ENCODE results near the gene NMNAT2. TPM values are rescaled to one million over a fixed set of nuclear protein-coding genes. Genes with fewer than 3 reads are reported as not detected.
A peak's percentile ranks its signal among the peaks of the same experiment; 100 is the strongest.

Gene NMNAT2
- total RNA-seq, 1 donor from 2014 or later = 0.50 TPM

- Histone ChIP-seq H2AFZ (ENCODE audit: low read depth, low read length) (no peak overlapping the region), H3K4me3 (ENCODE audit: insufficient read depth, low read depth, low read length) (no peak overlapping the region), H3K4me1 (ENCODE audit: insufficient read depth, low read length) (no peaks in the 10 kb centered on the region), H3K9ac (ENCODE audit: low read length) (no peak overlapping the region), H4K20me1 (ENCODE audit: insufficient read depth, low read length) (no peaks in the 10 kb centered on the region), H3K4me2 (ENCODE audit: low read length) (no peak overlapping the region), H3K79me2 (ENCODE audit: insufficient read depth, low read length) (no peaks in the 10 kb centered on the region), H3K9me3 (ENCODE audit: insufficient read depth, low read depth, low read length) (no peaks in the 10 kb centered on the region), H3K27ac (ENCODE audit: low read depth, low read length) (no peak overlapping the region), H3K27me3 (ENCODE audit: insufficient read depth, low read length) (peaks cover 25% of the 10 kb centered on the region), H3K36me3 (ENCODE audit: insufficient read depth, low read length) (no peaks in the 10 kb centered on the region)
- no peak for DNase-seq (ENCODE audit: low read depth)
- H3K9me3 Mint-ChIP-seq (ENCODE audit: unreplicated experiment) = no peaks in the 10 kb centered on the region
- H3K27ac Mint-ChIP-seq (ENCODE audit: unreplicated experiment) = no peak overlapping the region
- H3K36me3 Mint-ChIP-seq (ENCODE audit: low read depth, unreplicated experiment) = no peaks in the 10 kb centered on the region
- no peak overlapping the region for H3K4me3 Mint-ChIP-seq (ENCODE audit: unreplicated experiment)
- H3K27me3 Mint-ChIP-seq (ENCODE audit: low read depth, unreplicated experiment) = peaks cover 3% of the 10 kb centered on the region
- no peak for TF ChIP-seq EZH2 (IDR thresholded peaks at IDR 0.05; ENCODE audit: insufficient read depth, low read length)
- TF ChIP-seq, protein P1, sequence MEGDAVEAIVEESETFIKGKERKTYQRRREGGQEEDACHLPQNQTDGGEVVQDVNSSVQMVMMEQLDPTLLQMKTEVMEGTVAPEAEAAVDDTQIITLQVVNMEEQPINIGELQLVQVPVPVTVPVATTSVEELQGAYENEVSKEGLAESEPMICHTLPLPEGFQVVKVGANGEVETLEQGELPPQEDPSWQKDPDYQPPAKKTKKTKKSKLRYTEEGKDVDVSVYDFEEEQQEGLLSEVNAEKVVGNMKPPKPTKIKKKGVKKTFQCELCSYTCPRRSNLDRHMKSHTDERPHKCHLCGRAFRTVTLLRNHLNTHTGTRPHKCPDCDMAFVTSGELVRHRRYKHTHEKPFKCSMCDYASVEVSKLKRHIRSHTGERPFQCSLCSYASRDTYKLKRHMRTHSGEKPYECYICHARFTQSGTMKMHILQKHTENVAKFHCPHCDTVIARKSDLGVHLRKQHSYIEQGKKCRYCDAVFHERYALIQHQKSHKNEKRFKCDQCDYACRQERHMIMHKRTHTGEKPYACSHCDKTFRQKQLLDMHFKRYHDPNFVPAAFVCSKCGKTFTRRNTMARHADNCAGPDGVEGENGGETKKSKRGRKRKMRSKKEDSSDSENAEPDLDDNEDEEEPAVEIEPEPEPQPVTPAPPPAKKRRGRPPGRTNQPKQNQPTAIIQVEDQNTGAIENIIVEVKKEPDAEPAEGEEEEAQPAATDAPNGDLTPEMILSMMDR (IDR thresholded peaks at IDR 0.05; ENCODE audit: insufficient read depth, low read depth, low read length) = no peak
- no peak for FAIRE-seq
- no peaks in the 10 kb centered on the region for H3K4me1 Mint-ChIP-seq (ENCODE audit: low read depth, unreplicated experiment)
Observed at GRCh38 chr1:183346276-183346732, 71.9 kb downstream of the NMNAT2 start.

DNA sequence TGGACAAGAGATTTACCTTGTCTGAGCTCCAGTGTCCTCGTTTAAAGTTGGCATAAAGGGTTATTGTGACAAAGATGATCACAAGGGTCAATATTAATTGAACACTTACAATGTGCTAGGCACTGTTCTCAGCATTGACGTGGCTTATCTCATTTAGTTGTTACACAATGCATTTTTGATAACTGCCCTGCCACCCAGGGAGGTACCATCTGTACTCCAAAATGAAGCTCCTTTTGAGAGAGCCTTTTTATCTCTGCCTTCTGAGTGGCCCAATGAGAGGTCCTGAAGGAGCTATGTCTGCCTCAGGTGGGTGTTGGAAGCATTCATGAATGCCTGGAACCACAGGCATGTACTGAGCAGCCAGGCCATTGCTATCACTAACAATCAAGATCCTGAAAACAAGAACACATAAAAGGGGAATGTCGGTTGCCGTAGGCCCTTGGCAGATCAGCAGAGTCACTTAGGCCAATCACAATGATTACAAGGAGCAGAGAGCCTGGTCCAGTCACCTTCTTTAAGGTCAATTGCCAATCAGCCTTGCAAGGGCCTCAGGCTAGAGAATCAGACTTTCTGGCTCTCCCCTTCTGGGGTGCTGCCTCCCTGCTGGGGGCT lies 78.5 kb downstream of the NMNAT2 start:
- Histone ChIP-seq H3K36me3 (ENCODE audit: insufficient read depth, low read length) (no peaks in the 10 kb centered on the region), H4K20me1 (ENCODE audit: insufficient read depth, low read length) (no peaks in the 10 kb centered on the region), H3K9ac (ENCODE audit: low read length) (no peak overlapping the region), H3K27me3 (ENCODE audit: insufficient read depth, low read length) (peaks cover 2% of the 10 kb centered on the region), H3K27ac (ENCODE audit: low read depth, low read length) (no peak overlapping the region), H3K4me2 (ENCODE audit: low read length) (no peak overlapping the region), H3K4me1 (ENCODE audit: insufficient read depth, low read length) (no peaks in the 10 kb centered on the region), H3K9me3 (ENCODE audit: insufficient read depth, low read depth, low read length) (no peaks in the 10 kb centered on the region), H3K4me3 (ENCODE audit: insufficient read depth, low read depth, low read length) (no peak overlapping the region), H2AFZ (ENCODE audit: low read depth, low read length) (no peak overlapping the region), H3K79me2 (ENCODE audit: insufficient read depth, low read length) (no peaks in the 10 kb centered on the region)
- DNase-seq (ENCODE audit: low read depth) = peak; percentile 31
- FAIRE-seq = no peak
- no peak overlapping the region for H3K27ac Mint-ChIP-seq (ENCODE audit: unreplicated experiment)
- TF ChIP-seq EZH2 (IDR thresholded peaks at IDR 0.05; ENCODE audit: insufficient read depth, low read length) = no peak
- TF ChIP-seq, protein P1 (IDR thresholded peaks at IDR 0.05; ENCODE audit: insufficient read depth, low read depth, low read length) = no peak
- H3K4me1 Mint-ChIP-seq (ENCODE audit: low read depth, unreplicated experiment) = peaks cover 2% of the 10 kb centered on the region
- H3K36me3 Mint-ChIP-seq (ENCODE audit: low read depth, unreplicated experiment) = no peaks in the 10 kb centered on the region
- H3K27me3 Mint-ChIP-seq (ENCODE audit: low read depth, unreplicated experiment) = peaks cover 3% of the 10 kb centered on the region
- H3K9me3 Mint-ChIP-seq (ENCODE audit: unreplicated experiment) = no peaks in the 10 kb centered on the region
- no peak overlapping the region for H3K4me3 Mint-ChIP-seq (ENCODE audit: unreplicated experiment)

DNA sequence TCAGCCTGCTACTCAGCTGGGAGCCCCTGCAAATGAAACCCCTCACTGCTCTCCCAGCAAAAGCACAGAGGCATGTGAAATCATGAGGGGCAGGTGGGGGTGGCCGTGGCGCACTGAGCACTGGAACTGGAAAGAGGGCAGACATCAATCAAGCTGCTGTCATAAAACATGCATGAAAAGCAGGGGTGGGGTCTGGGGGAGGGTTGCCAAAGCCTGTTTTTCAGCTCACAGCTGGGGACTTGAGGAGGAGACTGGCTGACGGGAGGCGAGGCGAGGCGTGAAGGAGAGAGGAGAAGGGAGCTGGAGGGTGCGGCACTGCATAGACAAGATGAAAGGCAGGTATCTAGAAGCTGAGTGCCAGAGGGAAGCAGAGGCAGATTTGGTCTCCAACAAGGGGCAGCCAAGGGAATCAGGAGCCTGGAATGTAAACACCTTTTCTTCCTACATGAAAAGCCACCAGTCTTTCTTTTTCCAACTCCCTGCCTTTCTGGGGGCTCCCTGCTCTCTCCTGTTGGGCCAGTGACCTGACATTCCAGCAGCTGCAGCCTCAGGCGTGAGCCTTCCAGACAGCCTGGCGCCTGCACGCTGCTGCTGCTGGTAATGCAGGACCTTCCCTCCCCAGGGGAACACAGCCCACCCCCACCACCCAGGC lies 87.0 kb downstream of the NMNAT2 start:
- H2AFZ ChIP-seq (ENCODE audit: low read depth, low read length) = peak overlapping the region; percentile 4
- H3K36me3 Mint-ChIP-seq (ENCODE audit: low read depth, unreplicated experiment) = no peaks in the 10 kb centered on the region
- H3K27ac ChIP-seq (ENCODE audit: low read depth, low read length) = no peak overlapping the region
- DNase-seq (ENCODE audit: low read depth) (no peak), FAIRE-seq (no peak)
- peaks cover 37% of the 10 kb centered on the region for H3K27me3 Mint-ChIP-seq (ENCODE audit: low read depth, unreplicated experiment)
- H3K4me1 Mint-ChIP-seq (ENCODE audit: low read depth, unreplicated experiment) = peaks cover 10% of the 10 kb centered on the region
- H3K9me3 Mint-ChIP-seq (ENCODE audit: unreplicated experiment) = peaks cover 7% of the 10 kb centered on the region
- H3K79me2 ChIP-seq (ENCODE audit: insufficient read depth, low read length) = no peaks in the 10 kb centered on the region
- peak overlapping the region; percentile 19 for H3K4me2 ChIP-seq (ENCODE audit: low read length)
- no peaks in the 10 kb centered on the region for H3K36me3 ChIP-seq (ENCODE audit: insufficient read depth, low read length)
- H3K27me3 ChIP-seq (ENCODE audit: insufficient read depth, low read length) = peaks cover 24% of the 10 kb centered on the region
- H3K4me3 ChIP-seq (ENCODE audit: insufficient read depth, low read depth, low read length) = no peak overlapping the region
- H3K9ac ChIP-seq (ENCODE audit: low read length) = no peak overlapping the region
- peaks cover 3% of the 10 kb centered on the region for H3K9me3 ChIP-seq (ENCODE audit: insufficient read depth, low read depth, low read length)
- no peak overlapping the region for H3K4me3 Mint-ChIP-seq (ENCODE audit: unreplicated experiment)
- peaks cover 4% of the 10 kb centered on the region for H3K4me1 ChIP-seq (ENCODE audit: insufficient read depth, low read length)
- H4K20me1 ChIP-seq (ENCODE audit: insufficient read depth, low read length) = no peaks in the 10 kb centered on the region
- TF ChIP-seq, protein P1 (IDR thresholded peaks at IDR 0.05; ENCODE audit: insufficient read depth, low read depth, low read length) = no peak
- no peak for TF ChIP-seq EZH2 (IDR thresholded peaks at IDR 0.05; ENCODE audit: insufficient read depth, low read length)
- no peak overlapping the region for H3K27ac Mint-ChIP-seq (ENCODE audit: unreplicated experiment)
